NCI-H1417 (cell line): ENCODE measurements around the gene LIPC.

Experiments
- DNase-seq, 3 experiments: peaks; one replicate each; lab custom pipeline; 2025; lab: John Stamatoyannopoulos, UW

LIPC gene

GRCh38 chr15:58406811-58407210, 25.0 kb upstream of the LIPC start:
- no peak for DNase-seq

- peak; percentile 47 to 85 (median 80) for DNase-seq
Measured at GRCh38 chr15:58407236-58407775, 24.5 kb upstream of the LIPC start.

- peak in 2 of 3 experiments; percentile 40 to 66 for DNase-seq
Measured at GRCh38 chr15:58407778-58408177, 24.0 kb upstream of the LIPC start.

DNA sequence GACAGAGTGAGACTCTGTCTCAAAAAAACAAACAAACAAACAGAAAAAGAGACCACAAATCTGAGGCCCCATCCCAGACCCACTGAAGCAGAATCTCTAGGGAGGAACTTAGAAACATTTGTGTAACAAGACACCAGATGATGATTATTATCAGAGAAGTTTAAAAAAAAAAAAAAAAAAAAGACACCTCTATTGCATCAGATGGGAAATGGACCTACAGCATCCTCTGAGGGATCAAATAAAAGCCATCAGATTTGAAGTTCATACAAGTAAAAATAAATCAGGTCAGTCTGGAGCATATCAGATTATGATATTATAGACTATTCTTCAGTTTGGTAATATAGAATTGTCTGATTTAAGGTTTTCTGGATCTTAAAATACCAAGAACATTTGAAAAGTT, 21.9 kb upstream of the LIPC start:
- DNase-seq, result no peak

DNA sequence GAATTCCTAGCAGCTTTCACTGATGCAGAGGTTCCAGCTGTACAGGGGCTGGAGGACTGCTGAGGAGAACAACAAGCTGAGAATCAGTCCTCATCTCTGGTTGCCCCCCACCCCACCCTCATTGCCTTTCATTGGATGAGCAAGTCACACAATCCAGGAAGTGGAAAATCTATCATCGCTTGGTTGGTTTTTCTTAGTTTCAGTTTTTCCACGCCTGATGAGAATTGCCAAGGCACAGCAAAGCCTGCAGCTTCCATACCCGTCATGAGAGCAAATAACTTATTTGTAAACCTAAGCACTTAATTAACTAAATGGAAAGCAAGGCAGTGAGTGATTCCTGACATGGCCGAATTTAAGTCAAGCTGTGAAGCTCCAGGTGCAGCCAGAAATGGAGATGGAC, 21.4 kb upstream of the LIPC start:
- peak in 2 of 3 experiments; percentile 16 to 46 for DNase-seq

- no peak for DNase-seq
Measured at GRCh38 chr15:58413253-58413652, 18.5 kb upstream of the LIPC start.

GRCh38 chr15:58415636-58416035, 16.2 kb upstream of the LIPC start:
- no peak for DNase-seq

DNA sequence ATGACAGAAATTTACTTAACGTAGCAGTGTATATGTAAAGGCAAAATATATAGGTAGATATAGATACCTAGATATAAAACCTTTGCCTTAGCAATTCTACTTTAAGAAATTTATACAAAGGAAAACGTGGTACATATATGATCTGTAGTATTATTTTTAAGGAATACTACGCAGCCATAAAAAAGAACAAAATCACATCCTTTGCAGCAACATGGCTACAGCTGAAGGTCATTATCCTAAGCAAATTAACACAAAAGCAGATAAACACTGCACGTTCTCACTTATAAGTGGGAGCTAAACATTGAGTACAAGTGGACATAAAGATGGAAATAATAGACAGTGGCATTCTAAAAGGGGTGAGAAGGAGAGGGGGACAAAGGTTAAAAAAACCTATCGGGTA, 14.8 kb upstream of the LIPC start:
- DNase-seq, result no peak

DNA sequence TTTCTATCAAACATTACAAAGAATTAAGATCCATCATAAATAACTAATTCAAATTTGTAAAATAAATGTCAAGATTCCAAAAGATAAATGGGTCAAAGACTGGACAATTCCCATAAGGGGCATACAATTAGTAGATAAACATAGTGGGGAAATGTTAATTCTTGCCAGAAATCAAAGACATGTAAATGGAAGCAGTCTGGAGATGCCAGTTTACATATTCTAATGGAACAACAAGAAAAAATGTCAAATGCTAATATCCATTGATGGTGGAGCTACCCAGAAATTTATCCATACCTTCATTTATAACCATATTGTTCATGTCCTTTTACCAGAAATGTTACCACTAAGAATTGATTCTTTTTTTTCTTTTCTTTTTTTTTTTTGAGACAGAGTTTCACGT, 13.7 kb upstream of the LIPC start:
- no peak for DNase-seq

DNA sequence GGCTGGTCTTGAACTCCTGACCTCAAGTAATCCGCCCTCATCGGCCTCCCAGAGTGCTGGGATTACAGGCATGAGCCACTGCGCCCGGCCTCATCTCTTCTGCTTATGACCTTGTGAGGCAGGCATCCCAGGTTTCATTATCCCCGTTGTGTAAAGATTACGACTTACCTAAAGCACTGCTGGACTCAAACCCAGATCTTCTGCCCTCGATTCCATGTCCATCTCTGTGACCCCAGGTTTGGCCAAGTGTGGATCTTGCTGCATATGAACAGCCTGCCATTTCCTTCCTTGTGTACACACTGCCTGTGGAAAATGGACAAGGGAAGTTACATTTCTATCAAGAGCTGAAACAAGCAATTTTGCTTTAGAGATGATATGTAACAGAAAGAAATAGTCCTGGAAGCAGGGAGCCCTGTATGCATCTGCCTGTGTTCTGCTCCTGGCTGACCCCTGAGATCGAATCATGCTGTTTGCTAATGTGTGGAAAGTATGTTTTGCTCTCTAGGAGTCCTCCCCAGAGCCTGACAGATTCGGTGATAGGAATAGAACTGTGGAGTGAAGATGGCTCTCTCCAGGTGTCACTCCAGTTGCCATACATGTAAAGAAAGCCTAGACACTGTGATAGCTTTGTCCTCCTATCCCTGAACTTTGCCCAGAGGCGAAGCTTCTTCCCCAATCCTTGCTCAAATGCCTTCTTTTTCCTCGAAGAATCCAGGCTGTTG, 11.8 kb upstream of the LIPC start:
- DNase-seq, result no peak

GRCh38 chr15:58420579-58421043, 11.2 kb upstream of the LIPC start:
- no peak for DNase-seq

DNA sequence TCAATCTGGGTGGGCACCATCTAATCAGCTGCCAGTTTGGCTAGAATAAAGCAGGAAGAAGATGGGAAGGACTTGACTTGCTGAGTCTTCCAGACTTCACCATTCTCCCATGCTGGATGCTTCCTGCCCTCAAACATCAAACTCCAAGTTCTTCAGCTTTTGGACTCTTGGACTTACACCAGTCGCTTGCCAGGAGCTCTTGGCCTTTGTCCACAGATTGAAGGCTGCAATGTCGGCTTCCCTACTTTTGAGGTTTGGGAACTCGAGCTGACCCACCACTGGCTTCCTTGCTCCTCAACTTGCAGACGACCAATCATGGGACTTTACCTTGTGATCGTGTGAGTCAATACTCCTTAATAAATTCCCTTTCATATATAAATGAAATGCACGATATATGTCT, 8.6 kb upstream of the LIPC start:
- no peak for DNase-seq

DNA sequence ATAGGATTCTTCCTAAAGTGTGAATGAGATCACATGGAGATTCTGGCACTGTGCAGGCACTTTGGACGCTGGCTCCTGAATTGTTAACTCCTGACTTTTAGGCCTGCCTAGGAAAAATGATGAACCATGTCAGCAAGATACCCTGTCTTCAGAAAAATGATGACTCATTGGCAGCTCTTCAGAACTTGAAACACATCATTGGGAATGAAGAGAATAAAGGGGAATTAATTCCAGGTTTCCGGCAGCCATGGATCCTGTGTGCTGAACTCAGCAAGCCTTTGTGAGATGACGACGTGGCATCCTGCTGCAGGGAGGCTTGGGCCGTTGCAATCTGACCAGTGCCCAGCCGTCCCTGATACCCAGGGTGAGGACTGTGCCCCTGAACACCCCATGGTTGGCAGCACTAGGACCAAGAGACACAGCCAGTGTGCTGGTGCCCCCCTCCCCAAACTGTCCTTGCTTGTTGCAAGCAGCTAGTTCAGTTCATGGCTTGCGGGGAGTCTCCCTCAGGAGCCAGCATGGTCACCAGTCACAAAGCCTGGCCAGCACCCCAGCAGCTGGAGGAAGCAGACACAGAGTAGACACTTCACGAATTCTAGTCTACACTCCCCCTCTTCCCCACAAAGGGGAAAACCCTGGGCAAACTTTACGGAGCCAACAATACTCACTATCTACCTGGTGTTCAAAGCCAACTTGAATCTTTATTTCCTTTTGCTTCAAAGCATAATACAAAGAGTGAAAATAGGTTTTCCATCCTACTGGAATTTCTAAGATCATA, 7.8 kb upstream of the LIPC start:
- DNase-seq, result no peak

- DNase-seq, result no peak
Measured at GRCh38 chr15:58424722-58425121, 7.1 kb upstream of the LIPC start.

- no peak for DNase-seq
Measured at GRCh38 chr15:58425185-58425584, 6.6 kb upstream of the LIPC start.

DNA sequence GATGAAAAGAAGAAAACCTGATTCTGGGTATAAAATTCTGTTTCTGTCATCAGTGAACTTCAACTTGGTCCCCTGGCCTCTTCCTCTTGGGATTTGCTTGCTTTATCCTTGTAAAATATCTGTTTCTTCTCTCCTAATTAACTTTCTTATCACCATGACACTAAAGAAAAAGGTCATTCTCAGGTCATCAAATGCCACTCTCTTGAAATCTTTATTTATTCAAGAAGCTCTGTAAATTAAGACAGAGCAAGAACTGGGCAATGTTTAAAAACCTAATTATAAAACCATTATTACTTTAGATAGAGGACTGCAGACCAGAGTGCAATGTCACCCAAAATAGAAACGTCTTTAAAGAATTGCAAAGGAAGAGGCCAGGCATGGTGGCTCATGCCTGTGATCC, 6.0 kb upstream of the LIPC start:
- no peak for DNase-seq

GRCh38 chr15:58426501-58426900, 5.3 kb upstream of the LIPC start:
- no peak for DNase-seq

- DNase-seq, result no peak
Measured at GRCh38 chr15:58427987-58428386, 3.8 kb upstream of the LIPC start.

GRCh38 chr15:58430224-58430787, 1.5 kb upstream of the LIPC start:
- no peak for DNase-seq

- no peak for DNase-seq
Measured at GRCh38 chr15:58432401-58432800, 610 bp downstream of the LIPC start.

GRCh38 chr15:58433597-58434333, 2.0 kb downstream of the LIPC start:
- no peak for DNase-seq

DNA sequence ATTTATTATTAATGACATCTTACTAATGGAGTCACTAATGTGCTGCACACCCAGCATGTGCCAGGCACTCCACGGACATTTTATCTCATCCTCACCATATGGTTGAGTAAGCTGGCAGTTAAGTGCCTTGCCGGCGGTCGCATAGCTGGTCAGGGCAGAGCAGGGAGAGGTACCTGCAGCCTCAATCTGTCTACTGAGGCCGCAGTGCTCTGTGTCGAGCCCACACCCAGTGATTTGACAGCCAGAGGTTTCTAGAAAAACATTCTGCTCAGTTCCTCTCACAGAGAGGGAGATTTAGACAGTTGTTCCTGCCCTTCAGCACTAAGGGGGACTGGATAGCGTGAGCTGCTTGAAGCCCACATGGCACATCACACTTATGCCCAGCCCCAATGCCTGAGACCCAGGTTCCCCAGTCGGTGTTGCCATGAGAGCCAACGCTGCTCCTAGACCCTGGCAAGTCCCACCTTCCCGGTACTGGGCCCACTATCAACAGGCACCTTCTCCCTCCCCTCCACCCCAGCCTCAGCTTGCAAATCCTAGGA, 2.6 kb downstream of the LIPC start:
- DNase-seq, result peak in 2 of 3 experiments; percentile 36 to 68
